Endodermal cell (in vitro differentiated cells): ENCODE measurements around the gene CALHM3. TPM values are rescaled to one million over a fixed set of nuclear protein-coding genes. Genes with fewer than 3 reads are reported as not detected.

Experiments
- DNase-seq: peaks from one replicate; pipeline ENCODE4 v3.0.0-alpha.2; 2017
- H3K27ac ChIP-seq: 2 replicates; pipeline ENCODE4 v1.5.1; 2013; ENCODE audit warnings: mild to moderate bottlenecking, low read depth, low read length, moderate library complexity
- H3K27me3 ChIP-seq: 2 replicates; pipeline ENCODE4 v1.6.1; 2013; ENCODE audit warnings: mild to moderate bottlenecking, low read length, moderate library complexity; ENCODE audit not compliant: insufficient read depth, control insufficient read depth, poor library complexity, severe bottlenecking
- H3K36me3 ChIP-seq: 2 replicates; pipeline ENCODE4 v1.7.0; 2013; ENCODE audit warnings: mild to moderate bottlenecking, low read length, moderate library complexity; ENCODE audit not compliant: control insufficient read depth, insufficient read depth
- H3K4me1 ChIP-seq: one replicate; pipeline ENCODE4 v1.7.0; 2013; ENCODE audit warnings: low read length; ENCODE audit not compliant: control insufficient read depth, insufficient read depth
- H3K4me3 ChIP-seq: 2 replicates; pipeline ENCODE4 v1.5.1; 2013; ENCODE audit warnings: mild to moderate bottlenecking, low read length, moderate library complexity
- H3K9ac ChIP-seq: 2 replicates; pipeline ENCODE4 v1.6.1; 2013; ENCODE audit warnings: mild to moderate bottlenecking, low read length, moderate library complexity; ENCODE audit not compliant: poor library complexity, severe bottlenecking; ENCODE audit errors: extremely low read depth
- H3K9me3 ChIP-seq: 2 replicates; pipeline ENCODE4 v1.6.1; 2013; ENCODE audit warnings: mild to moderate bottlenecking, low read length, moderate library complexity; ENCODE audit not compliant: control insufficient read depth
- H3K27ac Mint-ChIP-seq: 2 replicates; pipeline ENCODE4 v1.8.0; 2020; ENCODE audit warnings: mixed read lengths
- H3K27me3 Mint-ChIP-seq: 2 replicates; pipeline ENCODE4 v1.8.0; 2021; ENCODE audit warnings: mild to moderate bottlenecking, mixed read lengths; ENCODE audit not compliant: insufficient read depth
- H3K36me3 Mint-ChIP-seq: 2 replicates; pipeline ENCODE4 v1.8.0; 2020; ENCODE audit warnings: low read depth, mixed read lengths
- H3K4me1 Mint-ChIP-seq: 2 replicates; pipeline ENCODE4 v1.8.0; 2020; ENCODE audit warnings: mixed read lengths
- H3K4me3 Mint-ChIP-seq: 2 replicates; pipeline ENCODE4 v1.8.0; 2020; ENCODE audit warnings: mild to moderate bottlenecking, moderate library complexity, mixed read lengths
- H3K9me3 Mint-ChIP-seq: 2 replicates; pipeline ENCODE4 v1.8.0; 2020; ENCODE audit warnings: mild to moderate bottlenecking, mixed read lengths
- WGBS, 2 experiments: methylation state at CpG; one replicate each; pipeline versions ENCODE4 v1.1.5 to v1.1.7; 2013; ENCODE audit warnings: missing lambda C conversion rate in 2 of 2, mixed read lengths in 1 of 2; ENCODE audit not compliant: insufficient coverage in 1 of 2, insufficient read length in 1 of 2; 5-methylcytosine and 5-hydroxymethylcytosine counted together
- total RNA-seq, 2 donors: library from RNA; stranded (reverse); fragmentation: NEBNext Ultra II Directional in 1 of 2; extraction: Animal tissue kit (Norgen Biotek cat#: 25700) in 1 of 2; gene quantifications; 2 replicates in 1 of 2; 3 replicates in 1 of 2; pipeline ENCODE4 v1.2.1, GENCODE V29; 2021
- TF ChIP-seq, protein P1 (sequence below): fragments of 200-600 bp; sonication (generic); conservative IDR thresholded peaks from 2 replicates; pipeline ENCODE4 v1.5.0; 2021; ENCODE audit warnings: antibody characterized with exemption, mild to moderate bottlenecking

CALHM3 gene
- total RNA-seq, 2 donors from 2014 or later, result not detected

DNA sequence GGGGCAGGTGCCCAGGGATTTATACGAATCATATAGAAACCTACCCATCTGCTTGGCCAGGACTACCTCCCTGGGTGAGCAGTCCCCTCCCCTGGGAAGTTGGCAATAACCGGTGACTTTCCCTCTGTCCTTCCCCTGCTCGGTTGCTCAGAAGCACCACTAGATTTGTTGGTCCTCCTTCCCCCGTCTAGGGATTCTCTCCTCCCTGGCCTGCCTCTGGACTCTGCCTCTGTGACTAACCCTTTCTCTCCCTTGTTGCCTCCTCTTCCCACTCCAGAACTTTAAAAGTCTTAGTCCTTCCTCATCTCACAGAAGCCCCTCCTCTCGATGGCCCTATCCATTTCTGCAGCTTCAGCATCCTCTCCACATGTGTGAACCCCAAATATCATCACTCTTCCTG lies 9.8 kb downstream of the CALHM3 start:
- Mint-ChIP-seq H3K4me3 (no peak overlapping the region), H3K4me1 (peaks cover 3% of the 10 kb centered on the region), H3K36me3 (no peaks in the 10 kb centered on the region), H3K27ac (no peak overlapping the region), H3K27me3 (peaks cover 5% of the 10 kb centered on the region), H3K9me3 (no peaks in the 10 kb centered on the region)
- WGBS, 2 experiments, result 83 to 90% methylated on average over 5 of the region's 5 CpGs
- H3K9me3 ChIP-seq, result no peaks in the 10 kb centered on the region
- DNase-seq, result no peak
- no peak overlapping the region for H3K27ac ChIP-seq
- TF ChIP-seq, protein P1, sequence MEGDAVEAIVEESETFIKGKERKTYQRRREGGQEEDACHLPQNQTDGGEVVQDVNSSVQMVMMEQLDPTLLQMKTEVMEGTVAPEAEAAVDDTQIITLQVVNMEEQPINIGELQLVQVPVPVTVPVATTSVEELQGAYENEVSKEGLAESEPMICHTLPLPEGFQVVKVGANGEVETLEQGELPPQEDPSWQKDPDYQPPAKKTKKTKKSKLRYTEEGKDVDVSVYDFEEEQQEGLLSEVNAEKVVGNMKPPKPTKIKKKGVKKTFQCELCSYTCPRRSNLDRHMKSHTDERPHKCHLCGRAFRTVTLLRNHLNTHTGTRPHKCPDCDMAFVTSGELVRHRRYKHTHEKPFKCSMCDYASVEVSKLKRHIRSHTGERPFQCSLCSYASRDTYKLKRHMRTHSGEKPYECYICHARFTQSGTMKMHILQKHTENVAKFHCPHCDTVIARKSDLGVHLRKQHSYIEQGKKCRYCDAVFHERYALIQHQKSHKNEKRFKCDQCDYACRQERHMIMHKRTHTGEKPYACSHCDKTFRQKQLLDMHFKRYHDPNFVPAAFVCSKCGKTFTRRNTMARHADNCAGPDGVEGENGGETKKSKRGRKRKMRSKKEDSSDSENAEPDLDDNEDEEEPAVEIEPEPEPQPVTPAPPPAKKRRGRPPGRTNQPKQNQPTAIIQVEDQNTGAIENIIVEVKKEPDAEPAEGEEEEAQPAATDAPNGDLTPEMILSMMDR, result no peak
- H3K36me3 ChIP-seq, result no peaks in the 10 kb centered on the region
- no peak overlapping the region for H3K9ac ChIP-seq
- H3K4me1 ChIP-seq, result no peaks in the 10 kb centered on the region
- no peak overlapping the region for H3K4me3 ChIP-seq
- no peaks in the 10 kb centered on the region for H3K27me3 ChIP-seq

DNA sequence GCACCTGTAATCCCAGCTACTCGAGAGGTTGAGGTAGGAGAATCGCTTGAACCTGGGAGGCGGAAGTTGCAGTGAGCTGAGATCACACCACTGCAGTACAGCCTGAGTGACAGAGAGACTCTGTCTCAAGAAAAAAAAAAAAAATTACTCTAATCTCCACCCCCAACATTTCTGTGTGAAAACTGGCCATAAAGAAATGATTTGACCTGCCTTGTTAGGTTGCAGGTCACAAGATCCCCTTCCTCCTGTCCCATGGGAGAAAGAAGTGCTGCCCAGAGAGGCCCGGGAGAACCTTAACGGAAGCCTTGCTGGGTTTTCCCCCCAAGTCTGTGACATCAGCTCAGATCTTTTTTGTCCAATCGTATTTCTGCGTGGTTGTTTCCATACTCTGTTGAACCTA lies 11.6 kb downstream of the CALHM3 start:
- Histone ChIP-seq H3K4me1 (no peaks in the 10 kb centered on the region), H3K36me3 (no peaks in the 10 kb centered on the region), H3K27ac (no peak overlapping the region), H3K27me3 (no peaks in the 10 kb centered on the region), H3K9ac (no peak overlapping the region), H3K9me3 (no peaks in the 10 kb centered on the region), H3K4me3 (no peak overlapping the region)
- H3K9me3 Mint-ChIP-seq, result no peaks in the 10 kb centered on the region
- DNase-seq, result no peak
- TF ChIP-seq, protein P1, result no peak
- WGBS, 2 experiments, result 87 to 94% methylated on average over 5 to 7 of the region's 7 CpGs
- H3K4me3 Mint-ChIP-seq, result no peak overlapping the region
- no peaks in the 10 kb centered on the region for H3K36me3 Mint-ChIP-seq
- H3K4me1 Mint-ChIP-seq, result peaks cover 3% of the 10 kb centered on the region
- peaks cover 5% of the 10 kb centered on the region for H3K27me3 Mint-ChIP-seq
- H3K27ac Mint-ChIP-seq, result no peak overlapping the region

DNA sequence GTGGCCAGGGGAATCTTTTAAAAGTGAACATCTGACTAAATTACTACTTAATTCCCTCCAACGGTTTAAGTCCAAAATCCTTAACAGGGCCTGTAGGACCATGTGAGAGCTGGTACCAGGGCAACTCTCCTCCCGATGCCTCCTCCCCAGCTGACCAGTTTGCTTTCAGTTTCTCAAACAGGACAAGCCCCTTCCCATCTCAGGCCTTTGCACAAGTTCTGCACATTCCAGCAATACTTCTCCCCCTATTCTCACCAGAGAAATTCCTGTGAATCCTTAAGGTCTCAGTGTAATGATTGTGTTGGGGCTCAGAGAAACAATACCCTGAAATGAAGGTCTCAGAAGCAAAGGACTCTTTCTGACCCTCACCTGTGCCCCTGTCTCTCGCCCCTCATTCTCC lies 12.3 kb downstream of the CALHM3 start:
- Mint-ChIP-seq H3K27ac (peak overlapping the region; percentile 18), H3K9me3 (no peaks in the 10 kb centered on the region)

More for the DNA sequence above, 12.3 kb downstream of the CALHM3 start:
- no peaks in the 10 kb centered on the region for H3K36me3 Mint-ChIP-seq
- no peak overlapping the region for H3K9ac ChIP-seq
- H3K4me1 ChIP-seq, result no peaks in the 10 kb centered on the region
- no peak for DNase-seq
- H3K27me3 ChIP-seq, result no peaks in the 10 kb centered on the region
- peaks cover 3% of the 10 kb centered on the region for H3K4me1 Mint-ChIP-seq
- H3K36me3 ChIP-seq, result no peaks in the 10 kb centered on the region
- no peak overlapping the region for H3K27ac ChIP-seq
- WGBS, 2 experiments, result 83 to 86% methylated on average over 2 to 3 of the region's 3 CpGs
- no peak overlapping the region for H3K4me3 Mint-ChIP-seq
- no peaks in the 10 kb centered on the region for H3K9me3 ChIP-seq
- H3K27me3 Mint-ChIP-seq, result peaks cover 5% of the 10 kb centered on the region
- H3K4me3 ChIP-seq, result no peak overlapping the region
- TF ChIP-seq, protein P1, result no peak
